Activated CD4-positive, CD25-positive, alpha-beta regulatory T cell treated with anti-CD3 and anti-CD28 coated beads, Interleukin-2, amount 50 U/mL, for 16 hours (primary cell): ENCODE results near the gene MYO9B.

ENCODE experiments used
- DNase-seq: peaks from one replicate; pipeline ENCODE4 v3.0.0-alpha.2; 2020; ENCODE audit warnings: low read depth, low spot score

Gene MYO9B

DNA sequence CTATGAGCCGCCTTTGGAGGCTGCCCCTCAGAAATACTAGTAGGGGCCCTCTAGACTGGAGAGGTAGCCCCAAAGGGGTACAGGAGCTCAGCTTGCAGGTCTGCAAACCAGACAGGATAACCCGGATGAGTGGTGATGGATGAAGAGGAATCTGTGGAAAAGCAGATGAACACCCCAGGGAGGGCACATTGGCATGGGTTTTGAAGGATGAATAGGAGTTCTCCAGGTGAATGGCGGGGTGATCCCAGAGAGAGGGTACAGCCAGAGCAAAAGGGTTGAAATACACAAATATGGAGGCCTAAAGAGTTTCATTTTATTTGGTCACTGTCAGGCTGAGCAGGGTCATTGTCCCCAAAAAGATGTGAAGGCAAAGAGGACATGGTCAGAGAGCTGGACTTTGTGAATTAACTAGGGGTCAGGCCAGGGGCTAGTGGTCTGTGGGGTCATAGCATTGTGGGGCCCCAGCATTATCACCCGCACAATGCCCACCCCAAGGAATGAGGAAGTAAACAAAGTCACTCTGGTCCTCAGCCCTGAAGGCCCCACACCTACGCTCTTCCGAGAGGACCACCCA lies 165.3 kb downstream of the MYO9B start:
- DNase-seq: no peak

GRCh38 chr19:17242431-17243208 lies 167.0 kb downstream of the MYO9B start:
- DNase-seq: no peak

GRCh38 chr19:17243211-17243829 lies 167.7 kb downstream of the MYO9B start:
- DNase-seq: no peak

DNA sequence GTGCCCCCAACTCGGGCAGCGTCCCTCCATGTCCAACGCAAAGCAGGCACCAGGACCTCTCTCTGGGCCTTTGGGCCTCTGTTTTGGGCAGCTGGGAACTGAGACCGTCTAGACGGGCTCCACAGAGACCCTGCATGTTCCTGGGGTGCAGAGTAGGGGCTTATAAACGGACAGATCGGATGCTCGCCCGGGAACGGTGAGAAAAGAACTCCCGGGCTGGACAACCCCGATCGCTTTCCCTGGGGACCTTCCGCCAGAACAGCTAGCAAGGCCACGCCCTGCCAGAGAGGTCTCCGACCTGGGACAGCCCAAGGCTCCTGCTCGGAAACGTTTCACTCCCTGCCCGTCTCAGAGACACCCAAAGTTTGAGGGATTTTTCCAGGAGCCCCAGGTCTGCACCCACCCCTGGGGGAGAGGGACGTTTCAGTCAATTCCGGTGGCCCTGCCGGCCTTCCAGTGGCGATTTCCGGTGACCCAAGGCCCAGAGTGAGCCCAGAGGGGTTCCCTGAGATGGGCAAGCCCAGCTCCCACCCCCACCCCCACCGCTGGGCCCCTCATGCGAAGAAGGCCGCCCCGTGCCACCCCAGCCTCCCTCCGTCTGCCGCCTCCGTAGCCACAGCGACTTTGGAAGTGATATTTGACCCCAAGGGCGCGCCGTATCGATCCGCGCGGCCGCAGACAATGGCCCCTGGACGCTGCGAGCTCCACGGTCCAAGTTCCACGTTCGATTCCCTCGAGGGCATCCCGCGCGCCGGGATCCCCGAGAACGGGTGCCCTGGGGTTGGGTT lies 168.4 kb downstream of the MYO9B start:
- DNase-seq: no peak

DNA sequence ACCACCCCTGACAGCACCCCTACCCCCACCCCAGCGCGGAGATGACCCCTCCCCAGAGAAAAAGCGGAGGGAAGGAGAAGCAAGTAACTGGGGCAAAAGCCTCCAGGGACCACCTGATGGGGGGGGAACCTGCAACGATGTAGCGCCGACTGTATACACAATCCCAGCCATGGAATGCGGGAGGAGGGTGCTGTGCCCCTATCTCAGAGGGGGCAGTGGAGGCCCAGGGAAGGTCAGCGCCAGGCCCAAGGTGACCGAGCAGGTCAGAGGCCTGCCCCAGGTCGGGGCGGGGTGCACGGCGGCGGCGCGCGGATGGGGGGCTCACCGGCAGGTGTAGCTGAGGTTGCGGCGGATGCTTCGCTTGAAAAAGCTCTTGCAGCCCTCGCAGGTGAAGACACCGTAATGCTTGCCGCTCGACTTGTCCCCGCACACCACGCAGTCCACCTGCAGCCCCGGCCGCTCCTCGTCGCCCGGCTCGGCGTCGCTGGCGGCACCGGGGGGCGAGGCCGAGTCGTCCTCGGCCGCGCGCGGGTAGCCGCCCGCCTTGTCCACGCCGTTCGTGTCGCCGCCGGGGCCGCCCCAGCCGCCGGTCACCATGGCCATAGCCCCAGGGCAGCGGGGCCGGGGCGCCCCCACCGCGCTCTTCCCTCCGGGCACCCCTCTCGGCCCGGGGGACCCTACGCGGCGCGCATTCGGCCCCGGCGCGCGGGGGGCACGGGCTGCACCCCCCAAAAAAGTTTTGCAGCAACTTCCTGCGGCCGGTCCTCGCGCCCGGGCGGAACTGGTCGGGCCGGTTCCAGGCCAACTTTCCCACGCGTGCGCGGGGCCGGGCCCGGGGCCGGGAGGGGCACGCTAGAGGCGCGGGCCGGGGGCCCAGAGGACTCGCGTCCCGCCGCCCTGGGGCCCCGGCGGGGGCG lies 169.3 kb downstream of the MYO9B start:
- DNase-seq: no peak

GRCh38 chr19:17245535-17245984 lies 170.0 kb downstream of the MYO9B start, which contains the start of gene NR2F6:
TSS of gene NR2F6 (minus strand) at chr19:17245919. CDS start at chr19:17245220, 699 bp downstream.
- no peak for DNase-seq

DNA sequence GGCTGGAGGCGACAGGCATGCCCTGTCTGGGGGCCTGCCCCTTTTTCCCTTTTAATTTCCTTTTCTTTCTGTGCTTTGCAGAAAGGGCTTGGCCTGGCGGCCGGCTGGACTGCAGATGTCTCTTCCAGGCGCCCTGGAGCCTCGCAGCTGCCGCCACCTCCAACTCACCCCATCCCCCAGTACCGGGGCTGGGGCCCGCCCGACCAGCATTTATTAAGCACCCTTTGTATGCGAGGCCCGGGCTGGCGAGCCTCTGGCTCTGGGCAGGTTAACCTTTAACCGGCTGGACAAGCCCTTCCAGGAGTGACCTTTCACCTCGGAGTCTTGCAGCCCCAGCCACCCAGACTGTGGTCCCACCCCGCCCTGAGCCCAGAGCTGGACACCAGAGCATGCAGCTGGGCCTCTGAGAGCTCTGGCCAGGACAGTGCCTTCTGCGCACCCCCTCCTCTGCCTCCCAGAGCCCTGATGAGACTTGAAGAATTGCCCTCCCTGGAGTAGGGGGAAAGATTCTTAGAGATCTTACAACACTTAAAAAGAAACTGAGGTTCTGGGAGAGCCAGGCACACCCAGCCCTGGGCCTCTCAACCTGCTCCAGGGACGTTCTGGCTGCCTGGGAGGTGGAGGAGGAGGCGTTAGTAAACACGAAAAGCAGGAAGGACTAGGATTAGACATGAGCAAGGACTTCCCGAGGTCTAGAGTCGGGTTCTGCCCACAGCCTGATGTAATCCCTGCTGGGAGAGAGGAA lies 171.3 kb downstream of the MYO9B start:
- DNase-seq: no peak

DNA sequence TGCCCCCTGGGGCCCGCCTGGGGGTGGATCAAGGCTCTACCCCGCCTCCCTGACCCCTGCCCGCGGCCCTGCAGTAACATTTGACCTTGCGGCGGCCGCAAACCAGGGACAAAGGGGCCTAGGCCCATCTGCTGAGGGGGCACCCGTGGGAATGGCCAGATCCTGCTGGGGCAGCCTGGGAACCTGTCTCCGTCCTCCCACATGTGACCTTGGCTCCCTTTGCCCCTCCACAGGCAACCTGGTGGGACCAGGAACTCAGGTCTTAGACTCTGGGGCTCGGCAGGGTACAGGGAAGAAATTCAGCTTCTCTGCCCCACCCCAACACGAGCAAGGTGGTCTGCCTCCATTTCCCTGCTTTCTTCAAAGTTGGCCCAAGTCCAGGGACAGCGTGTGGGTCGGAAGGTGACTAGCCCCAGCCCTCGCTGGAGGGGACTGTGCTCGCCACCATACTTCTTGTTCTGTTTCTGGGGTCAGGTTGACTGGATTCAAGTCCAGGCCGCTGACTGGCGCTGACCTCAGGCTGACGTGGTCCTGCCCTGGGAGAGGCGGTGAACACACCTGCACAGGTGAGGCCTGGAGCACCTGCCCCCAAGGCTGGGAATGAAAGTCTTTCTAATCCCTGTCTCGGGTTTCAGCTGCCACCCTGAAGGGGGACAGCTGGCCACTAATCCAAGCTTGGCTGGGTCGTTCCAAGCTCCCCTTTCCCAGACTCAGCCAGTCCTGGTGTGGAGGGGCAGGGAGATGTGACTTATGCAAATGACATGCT lies 172.6 kb downstream of the MYO9B start:
- DNase-seq: no peak

GRCh38 chr19:17249887-17250548 lies 174.4 kb downstream of the MYO9B start:
- no peak for DNase-seq

DNA sequence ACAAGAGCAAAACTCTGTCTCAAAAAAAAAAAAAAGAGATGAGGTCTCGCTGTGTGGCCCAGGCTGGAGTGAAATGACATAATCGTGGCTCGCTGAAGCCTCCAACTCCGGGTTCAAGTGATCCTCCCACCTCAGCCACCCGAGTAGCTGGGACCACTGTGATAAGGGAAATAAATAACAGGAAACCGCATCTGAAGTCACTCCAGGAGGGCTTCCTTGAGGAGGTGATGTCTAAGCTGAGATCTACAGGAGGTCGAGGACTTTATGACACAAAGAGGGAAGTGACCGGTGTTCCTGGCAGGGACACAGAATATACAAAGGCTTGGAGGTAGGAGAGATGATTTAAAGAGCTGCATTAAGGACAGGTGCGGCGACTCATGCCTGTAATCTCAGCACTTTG lies 179.1 kb downstream of the MYO9B start:
- DNase-seq: no peak

DNA sequence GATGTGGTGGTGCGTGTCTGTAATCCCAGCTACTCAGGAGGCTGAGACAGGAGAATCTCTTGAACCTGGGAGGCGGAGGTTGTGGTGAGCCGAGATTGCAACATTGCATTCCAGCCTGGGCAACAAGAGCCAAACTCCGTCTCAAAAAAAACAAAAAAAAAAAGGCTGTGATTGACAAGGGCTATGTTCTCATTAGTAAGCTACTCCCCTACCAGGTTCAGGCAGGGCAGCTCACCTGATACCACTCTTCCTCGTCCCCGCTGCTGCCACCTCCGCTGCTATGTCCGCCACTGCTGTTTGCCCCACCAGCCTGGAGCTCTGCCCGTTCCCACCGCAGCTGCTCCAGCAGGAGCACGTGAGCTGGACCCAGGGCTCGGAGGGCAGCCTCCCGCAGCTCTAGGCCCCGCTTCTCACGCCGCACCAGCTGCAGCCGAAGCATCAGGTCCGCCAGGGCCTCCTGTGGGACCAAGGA lies 179.6 kb downstream of the MYO9B start:
- no peak for DNase-seq

GRCh38 chr19:17256130-17256529 lies 180.6 kb downstream of the MYO9B start:
- DNase-seq: no peak

DNA sequence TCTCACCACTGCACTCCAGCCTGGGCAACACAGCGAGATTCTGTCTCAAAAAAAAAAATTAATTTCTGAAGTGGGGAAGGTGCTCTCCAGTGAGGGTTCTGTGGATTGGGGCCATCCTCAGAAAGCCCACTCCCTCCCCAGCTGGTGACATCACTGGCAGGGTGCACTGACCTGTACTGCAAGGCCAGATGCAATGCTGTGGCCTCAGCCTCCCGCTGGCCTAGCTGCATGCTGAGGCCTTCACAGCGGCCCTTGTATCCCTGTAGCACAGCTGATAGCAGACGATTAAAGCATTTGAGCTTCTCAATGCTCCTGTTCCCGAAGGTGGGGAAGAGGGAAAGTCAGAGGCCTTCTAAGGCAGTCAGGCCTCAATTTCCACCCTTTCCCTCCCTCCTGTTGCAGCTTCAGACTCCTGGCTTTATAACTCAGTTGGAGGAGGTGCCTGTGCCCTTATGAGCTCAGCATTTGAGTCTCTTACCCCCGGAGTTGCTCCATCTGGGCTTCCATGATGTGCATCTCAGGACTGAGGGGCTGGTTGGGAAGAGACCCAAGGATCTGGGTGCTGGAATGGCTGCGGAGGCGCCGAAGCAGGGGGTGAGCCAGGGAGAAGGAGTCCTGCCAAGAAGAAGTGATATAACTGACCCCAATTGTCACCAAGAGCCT lies 183.7 kb downstream of the MYO9B start:
- no peak for DNase-seq

GRCh38 chr19:17259934-17260333 lies 184.4 kb downstream of the MYO9B start:
- no peak for DNase-seq

- DNase-seq: peak; percentile 85
These were observed 185.3 kb downstream of the MYO9B start for GRCh38 chr19:17260842-17261325.

- DNase-seq: no peak
These were observed 187.0 kb downstream of the MYO9B start for GRCh38 chr19:17262557-17262956.
